Gastrocnemius medialis (tissue), 4 donors: ENCODE data around the gene XG.

Source experiments
- POLR2A ChIP-seq, 2 donors: fragments of 450-650 bp; IDR thresholded peaks; one replicate each; pipeline ENCODE4 v1.6.1; 2017; ENCODE audit warnings: antibody characterized with exemption in 2 of 2, mild to moderate bottlenecking in 2 of 2, moderate library complexity in 2 of 2
- TF ChIP-seq, protein P1 (sequence below), 5 experiments: fragments of 450-650 bp in 3 of 5; fragments of 200-600 bp in 2 of 5; sonication (generic) in 2 of 5; IDR thresholded peaks in 4 of 5; conservative IDR thresholded peaks in 1 of 5; 1 replicate in 4 of 5; 2 replicates in 1 of 5; pipeline ENCODE4 v1.5.1; 2016 to 2019; ENCODE audit warnings: antibody characterized with exemption in 5 of 5, mild to moderate bottlenecking in 3 of 5, moderate library complexity in 3 of 5

DNA sequence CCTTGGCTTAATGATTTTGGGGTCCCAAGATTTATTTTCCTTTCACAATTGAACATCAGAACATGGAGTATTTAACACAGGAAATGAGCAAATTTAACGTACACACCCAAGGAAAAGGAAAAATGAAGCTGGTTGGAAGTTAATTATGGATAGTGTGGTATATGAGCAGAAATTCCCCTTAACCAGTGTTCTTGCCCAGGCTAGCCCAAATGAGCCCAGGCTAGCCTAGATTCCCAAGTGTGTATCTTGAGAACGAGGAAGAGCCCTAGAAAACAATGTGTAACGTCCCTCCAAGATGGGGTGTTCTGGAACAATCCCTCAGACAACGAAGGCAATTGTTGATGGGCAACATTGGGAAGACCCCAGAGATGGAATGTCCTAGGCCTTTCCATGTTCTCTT lies 33.7 kb downstream of the XG start:
- TF ChIP-seq, protein P1, sequence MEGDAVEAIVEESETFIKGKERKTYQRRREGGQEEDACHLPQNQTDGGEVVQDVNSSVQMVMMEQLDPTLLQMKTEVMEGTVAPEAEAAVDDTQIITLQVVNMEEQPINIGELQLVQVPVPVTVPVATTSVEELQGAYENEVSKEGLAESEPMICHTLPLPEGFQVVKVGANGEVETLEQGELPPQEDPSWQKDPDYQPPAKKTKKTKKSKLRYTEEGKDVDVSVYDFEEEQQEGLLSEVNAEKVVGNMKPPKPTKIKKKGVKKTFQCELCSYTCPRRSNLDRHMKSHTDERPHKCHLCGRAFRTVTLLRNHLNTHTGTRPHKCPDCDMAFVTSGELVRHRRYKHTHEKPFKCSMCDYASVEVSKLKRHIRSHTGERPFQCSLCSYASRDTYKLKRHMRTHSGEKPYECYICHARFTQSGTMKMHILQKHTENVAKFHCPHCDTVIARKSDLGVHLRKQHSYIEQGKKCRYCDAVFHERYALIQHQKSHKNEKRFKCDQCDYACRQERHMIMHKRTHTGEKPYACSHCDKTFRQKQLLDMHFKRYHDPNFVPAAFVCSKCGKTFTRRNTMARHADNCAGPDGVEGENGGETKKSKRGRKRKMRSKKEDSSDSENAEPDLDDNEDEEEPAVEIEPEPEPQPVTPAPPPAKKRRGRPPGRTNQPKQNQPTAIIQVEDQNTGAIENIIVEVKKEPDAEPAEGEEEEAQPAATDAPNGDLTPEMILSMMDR (IDR thresholded peaks at IDR 0.05 in 4 of 5, conservative IDR thresholded peaks at IDR 0.05 in 1 of 5), result no peak
- no peak for TF ChIP-seq POLR2A (IDR thresholded peaks at IDR 0.05)
